Measurements from ENCODE around the gene SIAH2. TPM values are rescaled to one million over a fixed set of nuclear protein-coding genes. Genes with fewer than 3 reads are reported as not detected.
A peak's percentile ranks its signal among the peaks of the same experiment; 100 is the strongest.

SIAH2 gene
- total and polyA plus RNA-seq, 9 of the 15 experiments (the other 6 are each of a cell fraction or from before 2014, with no cell fraction given) = 4.8 to 39.0 (median 29.9) TPM

DNA sequence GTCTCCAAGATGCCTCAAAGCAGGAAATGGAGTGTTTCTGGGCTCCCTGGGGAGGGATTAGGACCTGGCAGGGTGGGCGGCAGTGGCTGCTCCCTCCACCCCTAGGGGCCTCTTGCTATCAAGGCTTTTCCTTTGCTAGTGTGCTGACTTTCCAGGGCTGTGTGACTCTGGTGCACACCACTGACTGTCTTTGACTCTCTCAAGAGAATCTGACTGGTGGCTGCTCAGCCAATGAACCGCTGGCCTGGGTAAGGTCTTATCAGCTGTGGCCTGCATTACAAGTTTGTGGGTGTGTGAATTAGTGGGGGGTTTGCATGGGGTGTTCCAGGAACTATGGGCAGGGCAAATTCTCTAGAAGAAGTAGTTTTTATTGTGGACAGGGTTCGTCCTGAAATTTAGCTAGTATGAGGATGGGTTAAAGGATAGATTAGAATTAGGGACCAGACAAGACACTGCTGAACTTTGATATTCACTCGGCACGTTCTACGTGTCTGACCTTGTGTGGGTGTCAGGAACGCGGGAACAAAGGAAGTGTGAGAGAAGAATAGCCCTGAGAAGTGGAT lies 29.5 kb downstream of the SIAH2 start (continued):
- TF ChIP-seq, protein P1, sequence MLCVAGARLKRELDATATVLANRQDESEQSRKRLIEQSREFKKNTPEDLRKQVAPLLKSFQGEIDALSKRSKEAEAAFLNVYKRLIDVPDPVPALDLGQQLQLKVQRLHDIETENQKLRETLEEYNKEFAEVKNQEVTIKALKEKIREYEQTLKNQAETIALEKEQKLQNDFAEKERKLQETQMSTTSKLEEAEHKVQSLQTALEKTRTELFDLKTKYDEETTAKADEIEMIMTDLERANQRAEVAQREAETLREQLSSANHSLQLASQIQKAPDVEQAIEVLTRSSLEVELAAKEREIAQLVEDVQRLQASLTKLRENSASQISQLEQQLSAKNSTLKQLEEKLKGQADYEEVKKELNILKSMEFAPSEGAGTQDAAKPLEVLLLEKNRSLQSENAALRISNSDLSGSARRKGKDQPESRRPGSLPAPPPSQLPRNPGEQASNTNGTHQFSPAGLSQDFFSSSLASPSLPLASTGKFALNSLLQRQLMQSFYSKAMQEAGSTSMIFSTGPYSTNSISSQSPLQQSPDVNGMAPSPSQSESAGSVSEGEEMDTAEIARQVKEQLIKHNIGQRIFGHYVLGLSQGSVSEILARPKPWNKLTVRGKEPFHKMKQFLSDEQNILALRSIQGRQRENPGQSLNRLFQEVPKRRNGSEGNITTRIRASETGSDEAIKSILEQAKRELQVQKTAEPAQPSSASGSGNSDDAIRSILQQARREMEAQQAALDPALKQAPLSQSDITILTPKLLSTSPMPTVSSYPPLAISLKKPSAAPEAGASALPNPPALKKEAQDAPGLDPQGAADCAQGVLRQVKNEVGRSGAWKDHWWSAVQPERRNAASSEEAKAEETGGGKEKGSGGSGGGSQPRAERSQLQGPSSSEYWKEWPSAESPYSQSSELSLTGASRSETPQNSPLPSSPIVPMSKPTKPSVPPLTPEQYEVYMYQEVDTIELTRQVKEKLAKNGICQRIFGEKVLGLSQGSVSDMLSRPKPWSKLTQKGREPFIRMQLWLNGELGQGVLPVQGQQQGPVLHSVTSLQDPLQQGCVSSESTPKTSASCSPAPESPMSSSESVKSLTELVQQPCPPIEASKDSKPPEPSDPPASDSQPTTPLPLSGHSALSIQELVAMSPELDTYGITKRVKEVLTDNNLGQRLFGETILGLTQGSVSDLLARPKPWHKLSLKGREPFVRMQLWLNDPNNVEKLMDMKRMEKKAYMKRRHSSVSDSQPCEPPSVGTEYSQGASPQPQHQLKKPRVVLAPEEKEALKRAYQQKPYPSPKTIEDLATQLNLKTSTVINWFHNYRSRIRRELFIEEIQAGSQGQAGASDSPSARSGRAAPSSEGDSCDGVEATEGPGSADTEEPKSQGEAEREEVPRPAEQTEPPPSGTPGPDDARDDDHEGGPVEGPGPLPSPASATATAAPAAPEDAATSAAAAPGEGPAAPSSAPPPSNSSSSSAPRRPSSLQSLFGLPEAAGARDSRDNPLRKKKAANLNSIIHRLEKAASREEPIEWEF (CRISPR knock-in tag; IDR thresholded peaks at IDR 0.05) = no peak
- TF ChIP-seq, protein P2, sequence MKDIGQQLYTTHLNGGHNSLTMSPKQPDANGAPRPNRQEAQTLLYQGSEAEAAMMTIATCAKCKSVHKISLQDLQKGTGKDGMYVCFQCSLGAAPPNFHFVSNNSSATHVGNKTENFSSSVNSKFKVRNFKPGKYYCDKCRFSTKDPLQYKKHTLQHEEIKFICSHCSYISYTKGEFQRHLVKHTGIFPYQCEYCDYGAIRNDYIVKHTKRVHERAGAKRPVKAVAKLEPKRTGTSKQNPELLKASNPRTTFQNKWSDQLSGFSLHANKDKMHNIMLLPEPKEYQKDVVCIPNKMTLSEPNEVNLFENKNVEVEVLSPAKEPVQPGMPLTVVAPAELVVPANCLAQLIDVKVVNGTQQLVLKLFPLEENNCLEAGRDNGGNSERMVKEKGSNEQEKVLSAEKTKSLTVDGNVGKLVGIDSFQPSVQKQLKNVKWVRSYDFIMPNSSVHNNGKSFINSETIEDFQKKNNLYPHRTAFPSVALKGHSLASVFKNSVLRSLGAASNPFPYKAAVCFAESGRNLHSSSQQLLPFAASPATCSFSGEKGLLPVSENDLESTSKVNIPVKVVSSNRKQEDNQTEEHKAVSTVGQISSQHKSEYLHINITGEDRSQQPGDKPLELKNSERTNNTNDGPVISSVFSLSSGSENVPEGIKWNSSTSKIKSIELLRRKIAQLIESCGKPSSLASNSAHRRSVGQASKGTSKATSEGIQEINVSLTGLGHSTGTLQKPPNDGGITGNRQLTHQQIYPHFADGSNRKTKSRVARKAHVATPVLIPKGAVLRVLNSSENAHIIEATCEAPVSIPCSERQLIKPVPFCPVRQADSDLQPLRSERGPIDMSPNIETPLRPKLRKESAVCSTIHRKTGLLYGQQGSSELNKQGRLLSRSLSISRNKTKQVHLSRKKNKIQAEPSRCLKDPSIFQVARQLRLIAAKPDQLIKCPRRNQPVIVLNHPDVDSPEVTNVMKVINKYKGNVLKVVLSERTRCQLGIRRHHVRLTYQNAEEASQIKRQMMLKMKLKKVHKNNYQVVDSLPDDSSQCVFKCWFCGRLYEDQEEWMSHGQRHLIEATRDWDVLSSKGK (CRISPR knock-in tag; IDR thresholded peaks at IDR 0.05) = no peak
- TF ChIP-seq CTBP1 (IDR thresholded peaks at IDR 0.05; ENCODE audit: borderline replicate concordance) (peak; percentile 36; the same call in 1 of the 2 replicates), COPS2 (conservative IDR thresholded peaks at IDR 0.05) (no peak), RBBP5 (IDR thresholded peaks at IDR 0.05; ENCODE audit: borderline replicate concordance, insufficient read depth, low read length, poor library complexity, severe bottlenecking) (peak; percentile 47), NCOR1 (IDR thresholded peaks at IDR 0.05) (peak; percentile 88), ZBTB7A (IDR thresholded peaks at IDR 0.05; ENCODE audit: borderline replicate concordance, control insufficient read depth, low read depth, low read length) (peak; percentile 81; the same call in 1 of the 2 replicates), ARID1B (IDR thresholded peaks at IDR 0.05) (peak; percentile 91), JUND (IDR thresholded peaks at IDR 0.05; ENCODE audit: borderline replicate concordance, low read depth, low read length) (peak; percentile 56), JUND (tag; IDR thresholded peaks at IDR 0.05; ENCODE audit: borderline replicate concordance, low read depth, low read length) (peak; percentile 35; the same call in 2 of the 3 replicates), PCBP1 (IDR thresholded peaks at IDR 0.05; ENCODE audit: low read depth, low read length, poor library complexity, severe bottlenecking) (no peak), TCF3 (CRISPR knock-in tag; IDR thresholded peaks at IDR 0.05) (peak; percentile 83), BRD9 (IDR thresholded peaks at IDR 0.05; ENCODE audit: low read depth, partially characterized antibody) (peak; percentile 69), MBD2 (IDR thresholded peaks at IDR 0.05; ENCODE audit: borderline replicate concordance, low read depth) (0 out of 2 replicates have a peak, but pooled peaks have one; percentile 40), NCOA6 (IDR thresholded peaks at IDR 0.05) (0 out of 2 replicates have a peak, but pooled peaks have one; percentile 19), POLR2G (IDR thresholded peaks at IDR 0.05; ENCODE audit: low read depth, low read length) (peak; percentile 32; the same call in 1 of the 2 replicates), PPARD (CRISPR knock-in tag; IDR thresholded peaks at IDR 0.05) (no peak), ZNF347 (CRISPR knock-in tag; IDR thresholded peaks at IDR 0.05; ENCODE audit: low read depth) (no peak), ZNF174 (CRISPR knock-in tag; IDR thresholded peaks at IDR 0.05) (no peak), FOXM1 (IDR thresholded peaks at IDR 0.05; ENCODE audit: low read depth) (peak; percentile 62), FOXM1 (CRISPR knock-in tag; IDR thresholded peaks at IDR 0.05; ENCODE audit: low read depth) (no peak)
